Measurements from ENCODE around the gene TMEM218.

TMEM218 gene

DNA sequence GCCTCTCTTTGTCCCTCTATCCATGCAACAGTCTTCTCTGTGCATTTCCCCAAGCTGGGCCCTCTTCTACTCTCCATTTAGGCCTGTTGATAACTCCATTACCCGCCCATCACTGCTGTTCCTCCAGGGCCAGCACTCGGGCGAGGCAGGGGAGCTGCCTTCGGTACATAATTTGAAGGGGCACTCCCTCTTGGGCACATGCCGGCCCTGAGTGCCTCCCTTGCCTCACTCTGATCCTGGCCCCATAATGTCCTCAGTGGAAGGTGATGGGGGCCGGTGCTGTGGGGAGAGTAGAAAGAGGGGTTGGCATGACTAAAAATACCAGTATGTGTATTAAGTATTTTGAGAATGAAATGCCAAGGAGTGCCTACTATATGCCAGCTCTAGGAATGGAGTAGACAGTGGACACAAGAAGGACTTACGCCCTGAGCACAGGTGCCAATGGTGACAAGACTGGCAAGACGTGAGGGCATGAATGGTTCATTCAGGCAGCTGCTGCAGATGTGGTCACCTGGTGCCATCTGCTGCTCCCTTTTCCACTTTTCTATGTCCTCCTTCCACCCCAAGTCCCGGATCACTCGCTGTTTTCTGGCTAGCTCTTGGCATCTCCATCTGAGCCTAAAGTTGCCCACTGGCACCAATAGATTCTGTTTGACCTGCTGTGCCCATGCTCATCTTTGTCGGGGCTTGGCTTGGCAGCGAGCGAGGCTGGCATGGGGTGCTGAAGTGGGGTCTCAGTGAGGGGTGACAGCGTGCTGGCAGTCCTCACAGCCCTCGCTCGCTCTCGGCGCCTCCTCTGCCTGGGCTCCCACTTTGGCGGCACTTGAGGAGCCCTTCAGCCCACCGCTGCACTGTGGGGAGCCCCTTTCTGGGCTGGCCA is 22.6 kb downstream of the TMEM218 start:
- DNase-seq = no peak

DNA sequence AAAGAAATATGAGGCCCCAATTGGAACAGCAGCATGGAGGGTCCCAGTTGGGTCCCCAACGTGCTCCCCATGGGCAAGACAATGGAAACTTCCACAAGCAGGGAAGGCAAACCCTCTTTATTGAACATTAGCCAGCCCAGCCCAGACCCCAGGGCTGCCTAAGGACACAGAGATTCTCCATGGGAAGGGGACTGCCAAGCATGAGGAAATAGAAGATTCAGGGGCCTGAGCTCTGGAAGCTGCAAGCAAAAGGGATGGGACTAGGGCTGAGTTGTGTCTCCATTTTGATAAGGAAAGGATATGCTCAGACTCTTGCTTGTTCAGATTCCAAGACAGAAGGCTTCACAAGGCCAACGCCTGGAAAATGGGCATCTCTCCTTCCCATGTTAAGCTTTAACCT is 23.3 kb downstream of the TMEM218 start:
- DNase-seq = no peak

DNA sequence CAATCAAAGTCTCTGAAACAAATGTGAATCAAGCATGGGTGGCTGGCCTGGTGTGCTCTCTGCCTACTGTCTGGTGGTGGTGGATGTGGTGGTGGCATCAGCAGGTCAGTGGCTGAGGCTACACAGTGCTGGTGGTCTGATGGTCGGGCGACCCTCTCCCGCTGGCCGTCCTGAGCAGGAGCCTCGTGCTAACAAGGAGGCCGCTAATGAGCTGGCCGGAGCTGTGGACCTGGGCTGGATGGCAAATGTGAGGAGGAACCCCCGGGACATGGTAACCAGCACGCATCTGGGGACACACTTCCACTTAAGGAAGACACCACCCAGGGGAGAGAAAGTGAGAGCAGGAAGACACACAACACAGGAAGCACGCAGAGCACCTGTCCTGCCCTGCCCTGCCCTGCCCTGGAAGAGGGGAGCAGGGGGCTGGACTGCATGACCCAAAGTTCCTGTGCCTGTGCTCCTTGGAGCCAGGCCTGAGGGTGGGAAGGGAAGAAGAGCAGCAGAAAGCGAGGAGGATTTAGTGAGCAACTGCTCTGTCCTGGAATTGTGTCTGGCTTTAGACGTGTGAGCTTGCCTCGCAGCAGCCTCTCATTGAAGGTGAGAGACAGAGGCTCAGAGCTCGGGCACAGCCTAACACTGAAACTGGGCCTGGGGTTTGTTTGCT is 24.7 kb downstream of the TMEM218 start:
- no peak for DNase-seq

DNA sequence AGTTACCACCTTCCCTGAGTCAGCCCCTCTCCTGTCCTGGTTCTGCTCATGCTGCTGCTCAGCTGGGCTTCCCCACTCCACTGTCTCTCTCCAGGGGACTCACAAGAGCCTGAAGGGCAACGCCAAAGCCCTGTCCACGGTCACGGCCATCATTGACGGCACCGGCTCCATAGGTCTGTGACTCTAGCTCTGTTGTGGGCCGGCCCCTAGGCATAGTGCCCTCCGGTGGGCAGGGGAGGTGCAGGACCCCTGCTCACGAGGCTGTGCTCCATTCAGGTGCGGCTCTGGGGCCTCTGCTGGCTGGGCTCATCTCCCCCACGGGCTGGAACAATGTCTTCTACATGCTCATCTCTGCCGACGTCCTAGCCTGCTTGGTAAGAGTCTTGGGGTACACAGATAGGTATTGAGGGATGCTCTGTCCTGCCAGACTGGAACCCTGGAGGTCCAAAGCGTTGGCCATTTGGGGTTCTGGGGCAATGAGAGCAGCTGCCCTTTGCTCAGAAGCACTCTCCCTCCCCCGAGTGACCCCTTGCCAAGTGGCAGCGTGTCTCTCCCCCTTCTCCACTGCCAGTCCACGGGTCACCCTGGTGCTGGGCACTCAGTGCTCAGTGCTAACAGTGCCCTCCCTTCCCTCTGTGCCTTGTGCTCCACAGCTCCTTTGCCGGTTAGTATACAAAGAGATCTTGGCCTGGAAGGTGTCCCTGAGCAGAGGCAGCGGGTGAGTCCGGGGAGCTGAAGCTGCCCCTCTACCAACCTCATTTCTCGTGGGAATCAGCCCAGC is 25.9 kb downstream of the TMEM218 start:
- no peak for DNase-seq

DNA sequence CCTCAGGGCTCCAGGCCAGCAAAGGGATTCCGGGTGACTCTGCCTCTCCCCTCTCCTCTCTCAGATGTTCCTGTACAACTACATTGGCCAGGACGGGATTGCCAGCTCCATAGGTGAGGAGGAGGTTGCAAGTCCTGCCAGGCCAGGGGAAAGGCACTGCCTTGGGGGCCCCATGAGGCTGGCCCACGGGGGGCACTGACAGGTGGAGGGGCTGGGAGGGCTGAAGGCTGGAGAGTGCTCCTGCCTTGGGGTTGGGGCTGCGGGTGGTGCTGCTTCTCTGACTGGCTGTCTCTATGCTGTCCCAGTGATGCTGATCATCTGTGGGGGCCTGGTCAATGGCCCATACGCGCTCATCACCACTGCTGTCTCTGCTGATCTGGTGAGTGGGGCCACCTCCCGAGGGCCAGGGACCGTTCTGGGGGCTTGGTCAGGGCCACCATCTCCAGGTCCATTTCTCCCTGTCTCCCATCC is 26.6 kb downstream of the TMEM218 start:
- no peak for DNase-seq

DNA sequence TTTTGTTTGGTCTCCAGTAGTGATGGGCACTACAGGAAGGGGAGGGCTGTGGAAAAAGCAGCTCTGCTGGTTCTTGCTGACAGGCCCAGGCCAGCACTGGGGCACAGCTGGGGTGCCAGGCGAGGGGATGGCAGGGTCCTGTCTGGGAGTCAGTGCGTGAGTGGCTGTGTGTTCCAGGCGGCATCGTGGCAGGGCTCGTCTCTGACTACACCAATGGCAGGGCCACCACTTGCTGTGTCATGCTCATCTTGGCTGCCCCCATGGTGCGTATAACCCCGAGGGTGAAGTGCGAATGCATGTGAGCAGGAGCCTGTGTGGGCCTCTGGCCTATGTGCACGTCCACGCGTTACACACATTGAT is 27.4 kb downstream of the TMEM218 start:
- no peak for DNase-seq

DNA sequence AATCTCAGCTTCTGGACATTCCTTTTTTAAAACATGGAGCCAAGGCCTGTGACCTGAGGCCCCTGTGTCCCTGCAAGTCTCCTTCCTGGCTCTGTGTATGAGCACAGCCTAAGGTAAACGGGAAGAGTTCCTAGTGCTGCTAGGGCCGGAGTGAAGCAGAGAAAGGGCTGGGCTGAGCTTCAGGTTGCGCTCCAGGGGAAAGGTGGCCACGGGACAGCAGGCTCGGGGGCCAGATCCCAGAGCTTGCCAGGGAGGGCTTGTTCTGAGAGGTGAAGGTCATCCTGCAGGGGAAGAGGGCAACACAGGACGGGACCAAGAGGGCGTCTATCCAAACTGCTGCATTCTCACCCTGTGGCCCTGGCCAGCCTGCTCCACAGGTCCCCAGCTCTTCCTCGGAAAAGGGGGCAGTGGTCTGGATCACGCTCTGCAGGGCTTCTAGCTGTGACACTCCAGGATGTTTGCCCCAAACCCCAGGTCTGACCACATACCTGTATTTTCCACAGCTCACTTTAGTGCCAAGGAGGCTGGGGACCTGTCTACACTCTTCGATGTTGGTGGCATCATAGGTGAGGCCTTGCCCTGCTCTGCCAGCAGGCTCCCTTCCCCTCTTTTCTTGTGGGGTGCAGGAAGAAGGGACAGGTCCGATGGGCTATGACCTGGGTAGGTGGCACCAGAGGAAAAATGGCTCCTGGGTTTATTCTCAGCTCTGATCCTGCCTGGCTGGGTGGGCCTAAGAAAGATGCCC is 27.9 kb downstream of the TMEM218 start:
- DNase-seq = no peak

DNA sequence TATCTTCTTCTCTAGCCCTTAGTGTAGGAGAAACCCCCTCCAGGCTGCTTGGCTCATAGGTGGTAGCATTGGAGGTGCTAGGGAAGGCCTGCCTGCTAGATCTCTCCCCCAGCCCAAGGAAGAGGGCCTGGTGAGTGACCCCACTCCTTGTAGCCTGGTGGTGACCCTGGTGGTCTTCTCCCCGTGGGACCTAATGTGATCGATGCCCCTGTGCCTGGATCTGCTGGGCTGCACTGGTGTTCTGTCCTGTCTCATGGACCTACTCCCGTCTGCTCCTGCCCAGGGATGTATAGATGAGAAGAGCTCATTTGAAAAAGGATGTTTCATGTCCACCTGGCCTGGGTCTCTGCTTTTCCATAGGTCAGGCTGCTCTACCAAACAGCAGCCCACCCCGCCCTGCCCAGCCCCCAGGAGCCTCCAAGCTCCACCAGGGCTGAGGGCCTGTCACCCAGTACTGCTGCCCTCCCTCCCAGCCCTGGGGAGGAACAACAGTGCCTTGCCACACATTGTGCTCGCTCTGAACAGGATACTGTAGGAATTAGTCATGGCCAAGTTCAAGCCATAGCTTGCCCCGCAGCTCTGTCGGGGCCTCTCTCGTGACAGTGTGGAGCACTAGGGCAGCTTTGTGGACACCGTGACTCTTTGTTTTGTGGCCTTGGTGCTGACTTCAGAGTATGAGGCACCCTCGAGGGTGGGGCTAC is 28.7 kb downstream of the TMEM218 start:
- DNase-seq = no peak

DNA sequence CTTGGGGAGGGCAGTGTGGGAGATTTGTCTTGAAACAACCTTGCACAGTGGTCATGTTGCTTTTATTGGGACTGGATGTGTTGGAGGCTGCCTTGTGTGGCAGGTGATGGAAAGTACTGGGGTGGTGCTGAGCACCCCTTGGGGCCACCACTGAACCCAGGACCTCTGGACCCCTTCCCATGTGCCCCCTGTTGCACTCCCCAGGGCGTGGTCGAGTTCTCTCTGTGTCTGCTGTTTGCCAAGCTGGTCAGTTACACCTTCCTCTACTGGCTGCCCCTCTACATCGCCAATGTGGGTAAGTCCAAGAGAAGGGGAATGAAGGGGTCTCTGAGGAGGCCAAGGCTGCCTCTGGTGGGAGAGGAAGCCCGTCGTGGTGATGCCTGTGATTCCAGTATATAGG is 29.4 kb downstream of the TMEM218 start:
- no peak for DNase-seq

DNA sequence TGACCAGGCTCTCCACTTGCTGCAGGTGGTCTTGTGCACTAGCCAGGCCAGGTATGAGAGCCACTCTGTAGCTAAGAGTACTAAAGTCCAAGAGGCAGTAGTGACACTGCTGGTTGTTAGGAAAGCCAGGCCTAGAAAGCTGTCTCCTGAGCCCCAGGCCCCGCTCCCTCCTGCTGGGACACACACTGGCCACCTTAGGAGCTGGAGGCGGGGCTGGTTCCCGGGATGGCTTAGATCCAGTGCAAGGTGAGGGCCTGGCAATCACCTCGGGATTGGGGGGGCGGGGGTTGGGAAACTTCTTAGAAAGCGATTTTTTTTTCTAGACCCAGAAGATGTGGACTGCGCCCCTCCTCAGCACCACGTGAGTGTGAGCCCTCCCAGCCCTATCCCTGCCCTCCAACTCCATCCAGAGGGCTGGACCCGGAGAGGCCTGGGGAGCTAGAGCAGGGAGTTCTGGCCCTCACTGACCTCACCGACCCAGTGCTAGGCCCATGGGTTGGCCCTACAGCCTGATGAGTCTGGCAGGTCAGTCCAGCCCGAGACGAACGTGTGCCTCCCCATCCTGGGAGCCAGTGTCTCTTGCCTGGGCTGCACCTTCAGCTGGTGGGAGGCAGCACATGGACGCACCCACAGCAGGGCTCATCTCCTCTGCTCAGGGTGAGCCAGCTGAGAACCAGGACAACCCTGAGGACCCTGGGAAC is 30.2 kb downstream of the TMEM218 start:
- no peak for DNase-seq

DNA sequence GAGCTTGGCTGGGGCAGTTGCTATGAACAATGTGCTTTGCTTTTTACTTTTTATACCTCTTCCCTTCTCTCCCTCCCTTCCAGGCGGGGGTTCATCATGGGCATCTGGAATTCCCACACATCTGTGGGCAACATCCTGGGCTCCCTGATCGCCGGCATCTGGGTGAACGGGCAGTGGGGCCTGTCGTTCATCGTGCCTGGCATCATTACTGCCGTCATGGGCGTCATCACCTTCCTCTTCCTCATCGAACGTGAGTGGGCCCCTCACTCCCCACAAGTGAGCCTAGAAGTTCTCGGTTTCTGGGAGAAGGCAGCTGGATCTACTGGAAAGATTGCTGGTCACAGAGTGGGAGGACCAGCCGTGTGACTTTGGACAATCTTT is 30.9 kb downstream of the TMEM218 start:
- no peak for DNase-seq

DNA sequence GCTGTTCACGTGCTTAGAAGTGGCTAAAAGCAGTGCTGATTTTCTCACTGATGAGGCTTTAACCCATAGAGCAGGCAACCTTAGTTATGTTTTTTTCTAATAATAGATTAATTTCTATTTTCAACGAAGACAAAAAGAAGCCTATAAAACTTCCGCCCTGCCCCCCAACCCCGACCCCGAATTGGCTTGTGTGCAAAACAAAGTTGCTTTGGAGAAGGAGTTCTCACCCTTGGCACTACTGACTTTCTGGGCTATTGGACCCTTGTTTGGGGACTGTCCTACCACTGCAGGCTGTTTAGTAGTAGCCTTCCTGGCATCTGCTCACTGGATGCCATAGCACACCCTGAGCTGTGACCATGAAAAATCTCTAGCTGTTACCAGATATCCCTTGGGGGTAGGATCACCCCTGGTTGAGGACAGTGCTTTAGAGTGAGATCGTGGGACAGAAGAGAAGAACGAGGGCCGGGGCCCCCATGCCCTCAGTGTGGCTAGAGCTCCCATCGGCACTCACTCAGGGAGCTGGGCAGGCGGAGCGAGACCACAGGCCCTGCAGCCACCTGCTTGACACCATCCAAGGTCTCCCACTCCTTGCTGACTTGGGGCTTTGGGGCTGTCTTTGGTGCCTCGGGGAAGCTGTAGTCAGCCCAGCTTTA is 31.4 kb downstream of the TMEM218 start:
- no peak for DNase-seq

DNA sequence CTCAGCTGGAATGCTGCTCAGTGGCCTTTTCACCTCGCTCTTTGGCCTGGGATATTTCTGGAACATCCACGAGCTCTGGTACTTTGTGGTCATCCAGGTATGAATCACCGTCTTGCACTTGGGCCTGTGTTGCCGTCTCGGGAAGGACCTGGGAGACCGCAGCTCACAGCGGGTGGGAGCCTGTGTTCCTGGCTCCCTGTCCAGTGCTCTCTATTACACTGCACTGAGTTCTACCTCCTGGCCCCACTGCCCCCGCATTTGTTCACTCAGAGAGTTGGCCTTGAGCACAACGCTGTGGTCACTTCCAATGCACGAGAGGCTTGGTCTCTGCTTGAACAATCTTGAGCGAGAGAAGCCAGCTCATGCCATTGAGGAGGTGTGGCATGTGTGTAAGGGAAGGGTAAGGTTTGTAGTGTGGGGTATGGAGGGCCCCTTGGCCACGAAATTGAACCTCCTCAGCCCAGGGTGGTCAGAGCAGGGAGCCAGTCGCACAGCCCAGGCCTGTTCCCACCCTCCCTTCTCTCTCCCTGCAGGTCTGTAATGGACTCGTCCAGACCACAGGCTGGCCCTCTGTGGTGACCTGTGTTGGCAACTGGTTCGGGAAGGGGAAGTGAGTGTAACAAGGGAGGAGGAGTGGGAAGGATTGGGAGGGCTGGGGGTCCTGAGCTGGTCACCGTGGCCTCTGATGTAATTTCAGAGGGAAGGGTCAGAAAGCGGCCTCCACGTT is 32.1 kb downstream of the TMEM218 start:
- no peak for DNase-seq

DNA sequence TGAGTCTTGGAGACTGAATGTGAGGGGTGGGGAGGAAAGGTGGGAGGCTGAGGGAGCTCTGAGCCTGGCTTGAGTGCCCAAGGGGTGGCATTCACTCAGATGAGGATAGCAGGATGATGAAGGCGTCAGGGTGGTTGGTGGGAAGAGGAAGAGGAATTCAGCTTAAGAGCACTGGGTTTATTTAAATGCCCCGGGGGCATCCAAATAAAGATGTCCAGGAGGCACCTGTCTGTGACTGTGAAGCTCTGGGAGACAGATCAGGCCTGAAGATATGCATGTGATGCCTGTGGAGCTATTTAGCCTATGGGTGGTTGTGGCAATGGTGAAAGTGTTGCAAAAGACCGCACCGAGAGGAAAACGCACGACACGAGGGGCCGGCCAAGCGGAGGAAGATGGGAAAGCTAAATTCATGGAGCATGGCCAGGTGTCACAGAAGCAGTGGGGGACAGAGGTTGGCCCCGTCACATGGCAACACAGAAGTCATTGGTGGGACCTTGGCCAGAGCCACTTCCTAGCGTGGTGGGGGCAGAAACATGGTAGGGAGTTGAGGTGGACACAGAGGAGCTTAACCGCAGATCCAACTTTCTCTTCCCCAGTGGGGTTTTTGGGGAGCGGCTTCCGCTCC is 32.8 kb downstream of the TMEM218 start:
- no peak for DNase-seq

DNA sequence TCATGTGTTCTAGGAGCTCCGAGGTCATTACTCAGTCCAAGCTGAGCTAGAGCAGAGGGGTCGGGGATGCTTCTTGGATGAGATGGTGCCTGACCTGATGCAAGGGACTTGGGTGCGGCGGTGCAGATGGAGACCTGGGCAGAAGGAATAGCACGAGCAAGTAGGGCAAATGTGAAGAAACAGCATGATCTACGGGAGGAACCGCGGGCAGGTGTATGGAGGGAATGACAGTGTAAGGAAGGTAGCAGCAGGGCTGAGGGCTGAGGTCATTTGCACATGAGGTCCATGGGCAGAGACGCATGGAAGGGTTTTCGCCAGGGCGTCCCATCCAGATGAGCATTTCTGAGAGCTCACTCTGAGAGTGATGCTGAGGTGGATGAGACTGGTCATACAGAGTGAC is 33.4 kb downstream of the TMEM218 start:
- DNase-seq = no peak

DNA sequence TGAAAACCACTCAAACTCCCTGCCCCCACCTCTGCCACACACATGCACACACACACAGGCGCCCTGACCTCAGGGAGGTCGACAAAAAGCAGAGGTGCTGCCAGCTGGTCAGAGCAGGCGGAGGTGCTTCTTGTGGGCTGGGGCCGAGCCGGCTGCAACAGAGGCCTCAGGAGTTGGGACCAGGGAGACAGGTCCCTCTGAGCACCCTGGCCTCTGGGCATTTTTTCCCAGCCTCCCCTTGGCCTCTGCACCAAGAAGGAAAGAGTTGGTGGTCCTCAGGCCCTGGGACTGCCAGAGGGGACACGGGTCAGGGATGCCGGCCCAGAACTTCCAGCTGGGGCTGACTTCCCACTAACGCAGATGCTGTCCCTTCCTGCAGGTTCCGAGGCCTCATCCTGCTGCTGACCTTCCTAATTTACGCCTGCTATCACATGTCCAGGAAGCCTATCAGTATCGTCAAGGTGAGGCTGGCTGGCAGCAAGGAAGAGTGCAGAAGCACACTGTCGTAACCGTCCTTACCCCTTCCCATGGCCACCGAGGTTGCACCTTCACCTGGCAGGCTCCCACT is 35.0 kb downstream of the TMEM218 start:
- no peak for DNase-seq

DNA sequence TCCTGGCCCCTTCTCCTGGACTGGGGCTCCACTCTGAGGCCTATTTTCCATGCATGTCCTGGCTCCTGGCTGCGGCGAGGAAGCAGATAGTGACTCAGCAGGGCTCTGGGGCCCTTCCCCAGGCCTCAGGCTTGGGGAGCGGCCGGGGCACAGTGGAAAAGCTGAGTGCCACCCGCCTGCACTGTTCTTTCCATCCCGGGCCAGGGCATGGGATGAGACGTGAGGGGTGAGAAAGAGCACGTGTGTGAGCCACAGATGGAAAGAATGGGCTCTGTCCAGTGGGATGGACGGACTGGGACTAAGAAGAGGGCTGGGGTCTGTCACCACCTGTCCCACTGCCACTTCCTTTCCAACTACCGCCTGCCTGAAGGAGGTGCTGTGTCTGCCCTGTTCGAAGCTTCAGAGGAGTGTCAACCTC is 35.5 kb downstream of the TMEM218 start:
- no peak for DNase-seq

DNA sequence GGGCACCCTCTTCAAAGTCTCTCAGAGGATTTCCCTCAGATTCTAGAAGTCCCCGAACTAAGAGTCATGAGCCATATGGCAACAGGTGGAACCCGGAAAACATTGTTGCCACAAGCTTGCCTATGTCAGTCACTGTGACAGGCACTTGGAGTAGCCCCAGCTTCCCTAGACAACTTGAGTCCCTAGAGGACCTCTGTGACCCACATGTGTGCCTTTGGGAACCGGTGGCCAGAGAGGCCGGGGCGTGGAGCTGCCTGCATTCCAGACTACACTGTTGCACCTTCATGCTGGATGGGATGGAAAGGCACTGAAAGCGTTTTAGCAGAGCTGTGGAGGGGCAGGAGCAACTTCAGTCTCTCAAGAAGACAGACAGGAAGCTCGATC is 36.2 kb downstream of the TMEM218 start:
- no peak for DNase-seq

DNA sequence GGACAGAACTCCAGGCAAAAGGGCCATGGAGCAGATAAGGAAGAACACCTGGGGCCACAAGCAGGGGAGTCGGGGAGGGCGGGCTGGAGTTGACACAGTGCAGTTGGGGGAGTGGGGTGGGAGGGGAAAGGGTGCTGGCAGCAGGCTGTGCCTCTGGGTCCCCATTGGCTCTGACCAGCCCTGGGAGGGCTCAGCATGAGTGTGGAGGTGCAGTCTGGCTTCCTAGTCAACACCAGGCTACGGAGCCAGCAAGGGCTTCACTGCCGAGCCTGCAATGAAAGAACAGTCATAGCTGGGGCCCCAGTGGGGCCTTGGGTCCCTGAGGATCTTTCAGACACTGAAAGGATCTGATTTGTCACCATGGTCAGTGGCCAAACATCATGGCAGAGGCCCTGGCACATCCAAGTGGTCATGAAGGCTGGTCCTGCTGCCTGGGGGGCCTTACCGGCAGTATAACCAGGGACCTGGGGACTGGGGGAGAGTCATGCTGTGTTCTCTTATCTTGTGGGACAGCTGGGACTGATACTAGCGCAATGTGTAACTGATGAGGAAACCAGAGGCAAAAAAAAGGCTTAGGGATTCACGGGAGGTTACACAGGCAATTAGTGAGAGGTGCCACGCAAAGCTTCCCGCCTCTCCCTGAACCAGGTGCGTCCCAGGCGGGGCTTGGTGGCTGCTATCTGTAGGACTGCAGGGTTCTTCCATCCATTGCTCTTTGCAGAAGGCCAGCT is 36.8 kb downstream of the TMEM218 start:
- DNase-seq = no peak

Measured in activated naive CD4-positive, alpha-beta T cell treated with anti-CD3 and anti-CD28 coated beads, Interleukin-2, amount 50 U/mL, for 16 hours (primary cell).